ENCODE measurements around the gene CNTNAP5. TPM values are rescaled to one million over a fixed set of nuclear protein-coding genes. Genes with fewer than 3 reads are reported as not detected.
A peak's percentile ranks its signal among the peaks of the same experiment; 100 is the strongest.

The CNTNAP5 gene
- total and polyA plus RNA-seq, 2 of the 4 experiments (the other 2 are of a cell fraction) = not detected

DNA sequence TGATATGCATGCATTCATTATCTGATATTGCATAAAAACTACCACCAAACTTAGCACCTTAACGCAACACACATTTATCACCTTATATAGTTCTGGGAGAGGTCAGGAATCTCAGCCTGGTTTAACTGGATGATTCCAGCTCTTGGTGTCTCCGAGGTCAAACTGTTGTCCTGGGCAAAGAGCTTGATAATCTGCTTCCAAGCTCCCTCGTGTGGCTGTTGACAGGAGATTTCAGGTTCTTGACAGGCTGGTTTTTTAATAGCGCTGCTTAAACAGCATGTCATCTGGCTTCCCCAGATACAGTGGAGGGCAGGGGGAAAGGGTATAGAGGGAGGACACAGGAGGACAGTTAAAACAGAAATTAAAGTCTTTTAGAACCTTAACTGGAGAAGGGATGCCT lies 785.0 kb downstream of the CNTNAP5 start:
- H2AK9ac ChIP-seq (replicated peaks; ENCODE audit: low read depth, low read length, poor library complexity) = no peak overlapping the region
- ChIA-PET POLR2A (ENCODE audit: unreplicated experiment) (no interaction called here), CTCF (interaction anchor here (0.6 to 2.0 kb wide), 3 partner anchors 202 to 783 kb away, joined by 3 to 7 read pairs (median 4); no protein-coding TSS in a partner anchor)
- no peak overlapping the region for H4K5ac ChIP-seq (ENCODE audit: low read depth, low read length)
- H3K36me3 ChIP-seq (ENCODE audit: control insufficient read depth, insufficient read depth, low read length) = no peaks in the 10 kb centered on the region
- H3K79me1 ChIP-seq (ENCODE audit: low read depth in 1 of 2, low read length in 2 of 2) = no peaks in the 10 kb centered on the region
- H3K9me3 ChIP-seq (ENCODE audit: control insufficient read depth, insufficient read depth, low read length) = no peaks in the 10 kb centered on the region
- BruUV-seq (replicated peaks) = no TSS peak
- H3K4me1 ChIP-seq (ENCODE audit: control insufficient read depth, insufficient read depth, low read length) = no peaks in the 10 kb centered on the region
- no peak overlapping the region for H3K27ac ChIP-seq (ENCODE audit: insufficient read depth, low read length)
- 33% methylated on average over 2 of the region's 4 CpGs; no CpG with 5 or more reads in 1 of the 2 experiments for WGBS, 2 experiments (ENCODE audit: extremely low coverage in 2 of 2, insufficient read length in 1 of 2)
- peak; percentile 40 for ATAC-seq (ENCODE audit: low read depth)
- H2BK120ac ChIP-seq (ENCODE audit: low read depth, low read length) = no peak overlapping the region
- dilution Hi-C loops (cut with HindIII; ENCODE audit: low sequenced_read_pairs, unreplicated experiment) (no loop called here), intact Hi-C loops (cut with micrococcal nuclease) (loop anchor here (1.0 to 10.0 kb wide), 2 partner anchors 783 to 1965 kb away; no protein-coding TSS in a partner anchor), in situ Hi-C loops (cut with MboI; ENCODE audit: low sequenced_read_pairs) (loop anchor here (25.0 kb wide), 1 partner anchor 773 kb away; the partner anchor contains the start of gene CNTNAP5)
- no peak overlapping the region for H3K4me2 ChIP-seq (ENCODE audit: low read depth, low read length)
- no peaks in the 10 kb centered on the region for H3K9me1 ChIP-seq (ENCODE audit: insufficient read depth, low read length)
- H3K14ac ChIP-seq (replicated peaks; ENCODE audit: low read depth, low read length) = no peak overlapping the region
- no peak overlapping the region for H4K91ac ChIP-seq (ENCODE audit: insufficient read depth, low read depth, low read length)
- no peak overlapping the region for H3K9ac ChIP-seq (ENCODE audit: low read depth, low read length)
- no peaks in the 10 kb centered on the region for H3K27me3 ChIP-seq (ENCODE audit: control insufficient read depth, insufficient read depth, low read length)
- no peak overlapping the region for H2BK15ac ChIP-seq (ENCODE audit: low read depth, low read length)
- H3K23ac ChIP-seq (ENCODE audit: low read depth, low read length) = no peak overlapping the region
- no peak overlapping the region for H2BK20ac ChIP-seq (ENCODE audit: low read depth, low read length)
- no peak overlapping the region for H2AK5ac ChIP-seq (ENCODE audit: low read depth, low read length)
- TF ChIP-seq RFX5 (IDR thresholded peaks at IDR 0.05; ENCODE audit: low read depth, low read length) = no peak
- no peak for TF ChIP-seq BHLHE40 (IDR thresholded peaks at IDR 0.05; ENCODE audit: low read depth, low read length)
- TF ChIP-seq SMC3 (IDR thresholded peaks at IDR 0.05; ENCODE audit: low read depth, low read length) = peak; percentile 35
- no peak for TF ChIP-seq RCOR1 (IDR thresholded peaks at IDR 0.05; ENCODE audit: insufficient replicate concordance, low read length)
- TF ChIP-seq, protein P1, sequence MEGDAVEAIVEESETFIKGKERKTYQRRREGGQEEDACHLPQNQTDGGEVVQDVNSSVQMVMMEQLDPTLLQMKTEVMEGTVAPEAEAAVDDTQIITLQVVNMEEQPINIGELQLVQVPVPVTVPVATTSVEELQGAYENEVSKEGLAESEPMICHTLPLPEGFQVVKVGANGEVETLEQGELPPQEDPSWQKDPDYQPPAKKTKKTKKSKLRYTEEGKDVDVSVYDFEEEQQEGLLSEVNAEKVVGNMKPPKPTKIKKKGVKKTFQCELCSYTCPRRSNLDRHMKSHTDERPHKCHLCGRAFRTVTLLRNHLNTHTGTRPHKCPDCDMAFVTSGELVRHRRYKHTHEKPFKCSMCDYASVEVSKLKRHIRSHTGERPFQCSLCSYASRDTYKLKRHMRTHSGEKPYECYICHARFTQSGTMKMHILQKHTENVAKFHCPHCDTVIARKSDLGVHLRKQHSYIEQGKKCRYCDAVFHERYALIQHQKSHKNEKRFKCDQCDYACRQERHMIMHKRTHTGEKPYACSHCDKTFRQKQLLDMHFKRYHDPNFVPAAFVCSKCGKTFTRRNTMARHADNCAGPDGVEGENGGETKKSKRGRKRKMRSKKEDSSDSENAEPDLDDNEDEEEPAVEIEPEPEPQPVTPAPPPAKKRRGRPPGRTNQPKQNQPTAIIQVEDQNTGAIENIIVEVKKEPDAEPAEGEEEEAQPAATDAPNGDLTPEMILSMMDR (conservative IDR thresholded peaks at IDR 0.05; ENCODE audit: low read depth, low read length) = peak; percentile 34
- TF ChIP-seq NFE2L2 (IDR thresholded peaks at IDR 0.05; ENCODE audit: low read depth, low read length) = no peak
- TF ChIP-seq, protein P2, sequence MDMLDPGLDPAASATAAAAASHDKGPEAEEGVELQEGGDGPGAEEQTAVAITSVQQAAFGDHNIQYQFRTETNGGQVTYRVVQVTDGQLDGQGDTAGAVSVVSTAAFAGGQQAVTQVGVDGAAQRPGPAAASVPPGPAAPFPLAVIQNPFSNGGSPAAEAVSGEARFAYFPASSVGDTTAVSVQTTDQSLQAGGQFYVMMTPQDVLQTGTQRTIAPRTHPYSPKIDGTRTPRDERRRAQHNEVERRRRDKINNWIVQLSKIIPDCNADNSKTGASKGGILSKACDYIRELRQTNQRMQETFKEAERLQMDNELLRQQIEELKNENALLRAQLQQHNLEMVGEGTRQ (IDR thresholded peaks at IDR 0.05; ENCODE audit: low read depth, low read length) = no peak
- TF ChIP-seq RAD21 (IDR thresholded peaks at IDR 0.05; ENCODE audit: low read length) = peak; percentile 51
- no peak for TF ChIP-seq FOS (IDR thresholded peaks at IDR 0.05; ENCODE audit: low read depth, low read length)
- TF ChIP-seq CHD1 (IDR thresholded peaks at IDR 0.05; ENCODE audit: low read depth, low read length) = no peak
- H2AFZ ChIP-seq (replicated peaks; ENCODE audit: low read length, poor library complexity) = no peak overlapping the region
- H2BK5ac ChIP-seq (ENCODE audit: low read depth, low read length, poor library complexity, severe bottlenecking) = no peak overlapping the region
- H3K4ac ChIP-seq (ENCODE audit: low read depth, low read length) = no peak overlapping the region
- H4K8ac ChIP-seq (ENCODE audit: low read depth in 2 of 2, low read length in 2 of 2) = no peak overlapping the region
- H3K18ac ChIP-seq (ENCODE audit: low read depth, low read length) = no peak overlapping the region
- H3K4me3 ChIP-seq (ENCODE audit: insufficient read depth, low read depth, low read length) = no peak overlapping the region
- H4K20me1 ChIP-seq (ENCODE audit: insufficient read depth, low read length) = no peaks in the 10 kb centered on the region
- DNase-seq = peak; percentile 44
- H3K56ac ChIP-seq (ENCODE audit: extremely low read depth, insufficient read depth, low read length) = no peak overlapping the region

All from IMR-90 (cell line).